Activated T-helper 1 cell treated with Interleukin-2 at 50 U/mL for 16 hours (primary cell): Measurements from ENCODE around the gene PIP5K1C.

ENCODE experiments used
- DNase-seq: peaks from one replicate; pipeline ENCODE4 v3.0.0-alpha.2; 2020; ENCODE audit warnings: low read depth

Gene PIP5K1C

GRCh38 chr19:3700242-3701032, at the start of gene PIP5K1C:
Gene PIP5K1C (minus strand): TSS chr19:3700468. CDS start chr19:3700390, 78 bp downstream.
- DNase-seq, result peak; percentile 89

- no peak for DNase-seq
Measured at GRCh38 chr19:3748965-3749364, 48.7 kb upstream of the PIP5K1C start.

DNA sequence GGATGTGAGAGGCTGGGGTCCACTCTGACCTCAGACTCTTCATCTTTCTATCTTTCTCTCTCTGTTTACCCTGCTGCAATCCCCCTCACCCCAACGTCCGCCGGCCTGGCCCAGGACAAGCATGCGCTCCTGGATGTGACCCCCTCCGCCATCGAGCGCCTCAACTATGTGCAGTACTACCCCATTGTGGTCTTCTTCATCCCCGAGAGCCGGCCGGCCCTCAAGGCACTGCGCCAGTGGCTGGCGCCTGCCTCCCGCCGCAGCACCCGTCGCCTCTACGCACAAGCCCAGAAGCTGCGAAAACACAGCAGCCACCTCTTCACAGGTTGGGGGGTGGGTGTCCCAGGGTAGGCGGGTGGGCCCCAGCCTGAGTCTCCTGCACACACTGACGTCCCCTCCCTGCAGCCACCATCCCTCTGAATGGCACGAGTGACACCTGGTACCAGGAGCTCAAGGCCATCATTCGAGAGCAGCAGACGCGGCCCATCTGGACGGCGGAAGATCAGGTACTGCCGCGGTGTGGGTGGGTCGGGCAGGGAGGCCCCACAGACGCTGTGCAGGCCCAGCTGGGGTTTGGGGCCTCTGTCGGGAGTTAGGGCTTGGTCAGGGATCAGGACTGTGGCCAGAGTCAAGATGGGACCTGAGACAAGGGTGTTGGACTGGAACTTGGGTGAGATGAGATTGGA, 46.2 kb upstream of the PIP5K1C start:
- DNase-seq, result no peak

GRCh38 chr19:3745363-3746045, 45.2 kb upstream of the PIP5K1C start:
- no peak for DNase-seq

DNA sequence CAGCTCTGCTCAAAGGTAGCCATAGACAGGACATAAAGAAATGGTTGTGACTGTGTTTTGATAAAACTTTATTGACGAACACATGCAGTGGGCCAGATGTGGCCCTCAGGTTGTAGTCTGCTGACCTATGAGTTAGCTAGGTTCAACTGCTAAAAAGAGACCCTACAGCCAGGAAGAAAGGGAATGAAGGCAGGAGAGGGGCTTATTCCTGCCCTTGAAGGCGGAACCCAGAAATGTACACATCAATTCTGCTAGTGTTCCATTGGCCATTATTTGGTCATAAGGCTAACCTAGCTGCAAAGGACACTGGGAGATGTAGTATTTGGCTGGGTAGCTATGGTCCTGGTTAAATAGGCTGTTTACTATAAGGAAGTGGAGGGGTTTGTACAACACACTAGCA, 43.2 kb upstream of the PIP5K1C start:
- DNase-seq, result no peak

DNA sequence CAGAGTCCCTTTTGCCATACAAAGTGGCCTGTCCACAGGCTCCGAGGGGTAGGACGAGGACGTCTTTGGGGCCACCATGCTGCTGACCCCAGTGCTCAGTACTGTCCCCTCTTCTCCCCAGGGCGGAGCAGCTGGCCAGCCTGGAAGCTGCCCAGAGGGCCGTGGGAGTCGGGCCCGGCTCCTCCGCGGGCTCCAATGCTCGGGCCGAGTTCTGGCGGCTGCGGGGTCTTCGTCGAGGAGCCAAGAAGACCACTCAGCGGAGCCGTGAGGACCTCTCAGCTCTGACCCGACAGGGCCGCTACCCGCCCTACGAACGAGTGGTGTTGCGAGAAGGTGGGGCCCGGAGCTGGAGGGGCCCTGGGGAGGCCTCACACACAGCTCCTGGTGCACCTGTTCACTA, 40.2 kb upstream of the PIP5K1C start:
- DNase-seq, result no peak

DNA sequence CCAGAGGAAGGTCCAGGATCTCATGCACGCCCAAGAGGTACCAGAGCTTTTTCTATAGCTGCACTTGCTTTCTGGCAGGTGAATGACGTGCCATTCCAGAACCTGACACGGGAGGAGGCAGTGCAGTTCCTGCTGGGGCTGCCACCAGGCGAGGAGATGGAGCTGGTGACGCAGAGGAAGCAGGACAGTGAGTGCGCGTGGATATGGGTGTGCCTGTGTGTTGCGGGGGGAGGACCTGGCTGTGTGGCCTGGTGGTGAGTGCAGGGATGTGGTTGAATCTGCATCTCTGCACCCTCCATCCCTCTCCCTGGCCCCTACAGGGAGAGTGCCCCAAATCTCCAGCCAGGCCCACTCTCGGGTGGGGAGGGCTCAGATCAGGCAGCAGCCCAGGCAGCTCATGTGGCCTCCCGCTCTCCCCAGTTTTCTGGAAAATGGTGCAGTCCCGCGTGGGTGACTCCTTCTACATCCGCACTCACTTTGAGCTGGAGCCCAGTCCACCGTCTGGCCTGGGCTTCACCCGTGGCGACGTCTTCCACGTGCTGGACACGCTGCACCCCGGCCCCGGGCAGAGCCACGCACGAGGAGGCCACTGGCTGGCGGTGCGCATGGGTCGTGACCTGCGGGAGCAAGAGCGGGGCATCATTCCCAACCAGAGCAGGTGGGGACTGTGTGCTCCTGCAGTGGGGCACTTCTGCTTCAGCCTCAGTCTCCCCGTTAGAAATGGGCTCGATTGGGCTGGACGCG, 38.4 kb upstream of the PIP5K1C start:
- DNase-seq, result no peak

GRCh38 chr19:3737487-3738205, 37.4 kb upstream of the PIP5K1C start:
- no peak for DNase-seq

DNA sequence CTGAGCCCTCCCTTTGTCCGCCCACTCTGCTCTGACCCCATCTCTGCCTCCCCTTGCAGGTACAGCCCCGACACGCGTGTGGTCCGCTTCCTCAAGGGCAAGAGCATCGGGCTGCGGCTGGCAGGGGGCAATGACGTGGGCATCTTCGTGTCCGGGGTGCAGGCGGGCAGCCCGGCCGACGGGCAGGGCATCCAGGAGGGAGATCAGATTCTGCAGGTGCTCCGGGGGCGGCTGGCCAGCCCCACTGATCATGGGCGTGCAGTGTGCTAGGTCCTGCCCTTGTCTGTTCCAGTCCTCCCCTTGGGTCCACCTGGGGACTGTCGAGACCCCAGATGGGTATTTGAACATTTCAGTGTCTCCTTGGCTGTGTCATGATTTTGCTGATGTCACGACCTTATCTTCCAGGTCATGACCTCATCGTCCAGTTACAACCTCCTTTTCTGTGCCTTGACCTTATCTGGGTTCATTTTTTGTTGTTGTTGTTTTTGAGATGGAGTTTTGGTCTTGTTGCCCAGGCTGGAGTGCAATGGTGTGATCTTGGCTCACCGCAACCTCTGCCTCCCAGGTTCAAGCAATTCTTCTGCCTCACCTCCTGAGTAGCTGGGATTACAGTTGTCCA, 35.9 kb upstream of the PIP5K1C start:
- no peak for DNase-seq

GRCh38 chr19:3734310-3734600, 34.0 kb upstream of the PIP5K1C start:
- DNase-seq, result no peak

GRCh38 chr19:3733549-3734309, 33.5 kb upstream of the PIP5K1C start:
- no peak for DNase-seq

DNA sequence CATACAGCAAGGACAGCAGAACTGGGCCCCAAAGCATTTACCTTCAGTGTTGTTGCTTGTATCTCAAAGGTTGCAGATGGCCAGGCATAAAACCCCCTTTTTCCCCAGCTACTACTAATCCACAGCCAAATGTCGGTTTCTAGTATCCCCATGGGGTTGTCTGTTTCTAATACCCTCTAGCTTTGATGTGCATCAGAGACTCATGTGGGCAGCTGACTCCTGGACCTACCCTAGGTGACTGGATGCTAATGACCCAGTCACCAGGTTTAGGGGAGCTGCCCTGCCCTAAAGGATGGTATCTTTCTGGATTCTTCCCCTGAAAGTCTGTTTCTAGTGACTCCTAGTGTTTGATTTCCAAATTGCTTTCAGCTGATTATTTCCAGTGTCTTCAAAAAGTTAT, 31.8 kb upstream of the PIP5K1C start:
- no peak for DNase-seq

DNA sequence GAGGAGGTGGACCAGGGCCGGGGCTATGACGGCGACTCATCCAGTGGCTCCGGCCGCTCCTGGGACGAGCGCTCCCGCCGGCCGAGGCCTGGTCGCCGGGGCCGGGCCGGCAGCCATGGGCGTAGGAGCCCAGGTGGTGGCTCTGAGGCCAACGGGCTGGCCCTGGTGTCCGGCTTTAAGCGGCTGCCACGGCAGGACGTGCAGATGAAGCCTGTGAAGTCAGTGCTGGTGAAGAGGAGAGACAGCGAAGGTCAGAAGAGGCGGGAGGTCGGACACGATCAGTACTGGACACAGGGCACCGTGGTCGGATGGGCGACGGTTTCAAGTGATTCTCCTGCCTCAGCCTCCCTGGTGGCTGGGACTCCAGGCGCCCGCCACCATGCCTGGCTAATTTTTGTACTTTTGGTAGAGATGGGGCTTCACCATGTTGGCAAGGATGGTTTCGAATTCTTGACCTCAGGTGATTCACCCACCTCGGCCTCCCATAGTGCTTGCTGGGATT, 30.2 kb upstream of the PIP5K1C start:
- DNase-seq, result no peak

- no peak for DNase-seq
Measured at GRCh38 chr19:3725640-3726310, 25.5 kb upstream of the PIP5K1C start.

- no peak for DNase-seq
Measured at GRCh38 chr19:3725121-3725520, 24.9 kb upstream of the PIP5K1C start.

DNA sequence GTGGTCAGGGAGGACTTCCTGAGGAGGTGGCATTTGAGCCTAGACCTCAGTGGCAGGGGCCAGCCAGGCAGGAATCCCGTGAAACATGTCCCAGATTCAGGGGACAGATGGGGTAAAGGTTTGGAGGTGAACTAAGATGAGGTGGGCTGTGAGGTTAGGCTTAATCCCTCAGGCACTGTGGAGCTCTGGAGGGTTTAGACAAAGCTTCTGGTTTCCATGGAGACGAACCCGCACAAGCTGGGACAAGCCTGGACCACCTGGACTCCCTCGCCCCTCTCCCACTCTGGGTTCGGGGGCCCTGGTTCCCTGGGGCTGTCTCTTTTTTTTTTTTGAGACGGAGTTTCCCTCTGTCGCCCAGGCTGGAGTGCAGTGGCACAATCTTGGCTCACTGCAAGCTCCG, 23.6 kb upstream of the PIP5K1C start:
- DNase-seq, result no peak

- DNase-seq, result no peak
Measured at GRCh38 chr19:3723110-3723488, 22.8 kb upstream of the PIP5K1C start.

DNA sequence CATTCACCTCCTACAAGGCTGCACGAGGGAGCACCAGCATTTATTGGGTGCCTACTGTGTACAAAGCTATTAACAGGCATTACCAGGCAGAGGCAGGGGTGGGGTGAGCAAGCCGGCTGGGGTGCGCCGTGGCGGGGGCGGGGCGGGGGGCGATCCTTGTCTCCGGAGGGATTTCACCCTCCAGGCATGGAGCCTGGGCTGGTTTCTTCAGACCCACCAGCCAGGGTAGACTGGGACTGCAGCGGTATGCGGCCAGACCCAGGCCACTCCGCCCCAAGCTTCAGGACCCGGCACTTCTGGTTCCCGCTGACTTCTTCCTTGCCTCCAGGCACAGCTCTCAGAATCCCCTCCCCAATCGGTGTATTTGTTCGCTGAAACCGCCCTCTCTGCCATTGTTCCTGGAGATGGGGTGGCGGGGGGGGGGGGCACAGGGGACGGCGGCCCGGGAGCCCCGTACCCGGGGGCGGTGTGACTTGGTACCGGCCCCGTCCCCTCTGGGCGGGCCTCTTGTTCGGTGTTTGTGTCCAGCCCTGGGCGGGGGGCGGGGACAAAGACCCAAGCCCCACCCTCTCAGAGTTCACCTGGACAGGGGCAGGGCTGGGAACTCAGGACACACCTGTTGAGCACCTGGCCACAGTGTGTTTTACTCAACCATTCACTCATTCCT, 22.3 kb upstream of the PIP5K1C start:
- DNase-seq, result no peak

DNA sequence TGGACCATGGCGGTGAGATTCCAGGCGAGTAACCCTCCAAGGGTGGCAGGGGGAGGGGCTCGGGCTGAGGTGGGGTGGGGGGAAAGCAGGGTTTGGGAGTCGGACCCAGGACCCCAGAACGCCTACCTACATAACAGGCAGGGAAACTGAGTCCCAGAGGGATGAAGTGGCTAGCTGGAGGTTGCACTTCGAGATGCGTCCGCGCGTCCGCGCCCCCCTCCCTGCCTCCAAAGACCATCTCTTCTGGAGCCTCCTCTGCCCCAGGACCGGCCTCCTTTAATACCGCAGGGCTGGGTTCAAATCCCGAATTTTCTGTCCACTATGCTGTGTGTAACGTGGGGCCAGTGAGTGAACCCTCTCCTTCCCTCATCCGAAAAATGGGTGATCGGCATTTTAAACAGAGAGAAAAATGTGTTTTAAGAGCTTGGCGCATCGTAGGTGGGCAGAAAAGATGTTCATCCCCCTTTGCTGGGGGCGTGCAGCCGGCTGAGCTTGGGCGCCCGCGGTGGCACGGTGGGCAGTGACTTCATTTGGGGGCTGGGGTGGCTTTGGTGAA, 21.7 kb upstream of the PIP5K1C start:
- no peak for DNase-seq
